Skeletal muscle tissue (tissue), 4 donors: ENCODE results near the gene FREY1. TPM values are rescaled to one million over a fixed set of nuclear protein-coding genes. Genes with fewer than 3 reads are reported as not detected.

Experiments used
- H3K27ac ChIP-seq: one replicate; pipeline ENCODE4 v1.7.0; 2013; ENCODE audit warnings: mild to moderate bottlenecking, low read depth, low read length, inconsistent platforms
- H3K27me3 ChIP-seq, 3 donors: one replicate each; pipeline ENCODE4 v1.7.0; 2013; ENCODE audit warnings: low read length in 3 of 3; ENCODE audit not compliant: control insufficient read depth in 3 of 3, insufficient read depth in 3 of 3
- H3K36me3 ChIP-seq, 3 donors: one replicate each; pipeline ENCODE4 v1.7.0; 2013; ENCODE audit warnings: low read length in 3 of 3; ENCODE audit not compliant: control insufficient read depth in 3 of 3, insufficient read depth in 3 of 3
- H3K4me1 ChIP-seq, 3 donors: one replicate each; pipeline ENCODE4 v1.7.0; 2013; ENCODE audit warnings: low read length in 3 of 3, mild to moderate bottlenecking in 3 of 3; ENCODE audit not compliant: control insufficient read depth in 3 of 3, insufficient read depth in 3 of 3
- H3K4me3 ChIP-seq, 3 donors: one replicate each; pipeline ENCODE4 v1.7.0; 2013; ENCODE audit warnings: low read length in 3 of 3
- H3K9ac ChIP-seq, 3 donors: one replicate each; pipeline ENCODE4 v1.7.0; 2013; ENCODE audit warnings: low read length in 3 of 3, mild to moderate bottlenecking in 3 of 3, moderate library complexity in 2 of 3, low read depth in 1 of 3
- H3K9me3 ChIP-seq, 3 donors: one replicate each; pipeline ENCODE4 v1.7.0; 2013; ENCODE audit warnings: low read length in 3 of 3; ENCODE audit not compliant: control insufficient read depth in 3 of 3
- total RNA-seq: library from RNA; depleted of rRNA; stranded (reverse); fragments of >200 nt; gene quantifications from one replicate; pipeline ENCODE4 v1.2.3, GENCODE V29; 2014
- donor health status: Osteomylitis.

The FREY1 gene
- total RNA-seq, 1 donor from 2014 or later, result 1.6 TPM

DNA sequence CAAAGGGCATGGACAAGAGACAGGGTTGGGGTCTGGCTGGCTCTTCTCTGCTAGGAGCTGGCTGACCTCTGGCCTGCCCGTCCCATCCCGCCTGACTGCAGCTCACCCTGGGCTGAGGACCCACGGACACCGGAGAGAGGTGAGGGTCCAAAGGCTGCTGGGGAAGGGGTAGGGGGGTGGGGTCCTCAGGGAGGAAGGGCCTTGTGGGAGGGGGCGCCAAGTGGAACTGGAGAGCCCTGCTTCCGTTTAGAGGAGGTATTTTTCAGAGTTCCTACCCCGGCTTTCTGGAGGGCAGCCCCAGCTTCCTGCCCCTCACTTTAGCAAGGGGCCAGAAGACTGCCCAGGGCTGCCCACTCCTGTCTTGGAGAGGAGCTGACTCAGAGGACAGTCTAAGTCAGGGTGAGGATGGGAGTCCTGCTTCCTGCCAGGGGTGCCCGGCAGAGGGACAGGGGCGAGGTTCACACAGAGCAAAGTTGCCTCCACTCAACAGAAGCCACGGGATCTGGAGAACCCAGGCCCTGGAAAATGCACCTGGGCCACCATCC lies 22.5 kb upstream of the FREY1 start:
- Histone ChIP-seq H3K4me3 (no peak overlapping the region), H3K36me3 (peaks cover 12 to 23% (median 16%) of the 10 kb centered on the region in 3 donors), H3K4me1 (peaks cover 4 to 14% (median 4%) of the 10 kb centered on the region in 3 donors), H3K27ac (no peak overlapping the region), H3K27me3 (peaks cover 9 to 23% (median 9%) of the 10 kb centered on the region in 3 donors), H3K9ac (no peak overlapping the region), H3K9me3 (no peaks in the 10 kb centered on the region)

- Histone ChIP-seq H3K9me3 (no peaks in the 10 kb centered on the region), H3K36me3 (peaks cover 3 to 15% (median 10%) of the 10 kb centered on the region in 3 donors), H3K4me3 (no peak overlapping the region), H3K27me3 (peaks cover 13 to 30% (median 16%) of the 10 kb centered on the region in 3 donors), H3K27ac (no peak overlapping the region), H3K4me1 (peaks cover 4 to 13% (median 4%) of the 10 kb centered on the region in 3 donors), H3K9ac (no peak overlapping the region)
Measured at GRCh38 chr11:45928535-45929215, 21.6 kb upstream of the FREY1 start.

GRCh38 chr11:45927684-45928413 lies 20.8 kb upstream of the FREY1 start:
- H3K27me3 ChIP-seq, result peaks cover 20 to 37% (median 21%) of the 10 kb centered on the region in 3 donors
- peaks cover 0 to 9% (median 4%) of the 10 kb centered on the region in 3 donors for H3K36me3 ChIP-seq
- no peak overlapping the region for H3K27ac ChIP-seq
- peaks cover 7 to 17% (median 8%) of the 10 kb centered on the region in 3 donors for H3K4me1 ChIP-seq
- H3K4me3 ChIP-seq, result no peak overlapping the region
- no peak overlapping the region for H3K9ac ChIP-seq
- no peaks in the 10 kb centered on the region for H3K9me3 ChIP-seq

- H3K27ac ChIP-seq, result no peak overlapping the region
Measured at GRCh38 chr11:45927332-45927683, 20.2 kb upstream of the FREY1 start.

GRCh38 chr11:45926536-45927331 lies 19.7 kb upstream of the FREY1 start:
- peaks cover 24 to 42% (median 29%) of the 10 kb centered on the region in 3 donors for H3K27me3 ChIP-seq
- H3K27ac ChIP-seq, result no peak overlapping the region
- H3K4me3 ChIP-seq, result no peak overlapping the region
- H3K9me3 ChIP-seq, result no peaks in the 10 kb centered on the region
- peaks cover 0 to 3% (median 0%) of the 10 kb centered on the region in 3 donors for H3K36me3 ChIP-seq
- peaks cover 8 to 17% (median 10%) of the 10 kb centered on the region in 3 donors for H3K4me1 ChIP-seq
- no peak overlapping the region for H3K9ac ChIP-seq

More at GRCh38 chr11:45927332-45927683, 20.2 kb upstream of the FREY1 start:
- no peak overlapping the region for H3K4me3 ChIP-seq
- H3K9ac ChIP-seq, result no peak overlapping the region
- H3K9me3 ChIP-seq, result no peaks in the 10 kb centered on the region
- peaks cover 21 to 42% (median 24%) of the 10 kb centered on the region in 3 donors for H3K27me3 ChIP-seq
- peaks cover 7 to 17% (median 8%) of the 10 kb centered on the region in 3 donors for H3K4me1 ChIP-seq
- peaks cover 0 to 9% (median 4%) of the 10 kb centered on the region in 3 donors for H3K36me3 ChIP-seq

- Histone ChIP-seq H3K9ac (no peak overlapping the region), H3K4me3 (no peak overlapping the region), H3K36me3 (no peaks in the 10 kb centered on the region), H3K27me3 (peaks cover 28 to 42% (median 29%) of the 10 kb centered on the region in 3 donors), H3K9me3 (no peaks in the 10 kb centered on the region), H3K27ac (no peak overlapping the region), H3K4me1 (peaks cover 8 to 14% (median 10%) of the 10 kb centered on the region in 3 donors)
Measured at GRCh38 chr11:45926001-45926401, 18.9 kb upstream of the FREY1 start.

DNA sequence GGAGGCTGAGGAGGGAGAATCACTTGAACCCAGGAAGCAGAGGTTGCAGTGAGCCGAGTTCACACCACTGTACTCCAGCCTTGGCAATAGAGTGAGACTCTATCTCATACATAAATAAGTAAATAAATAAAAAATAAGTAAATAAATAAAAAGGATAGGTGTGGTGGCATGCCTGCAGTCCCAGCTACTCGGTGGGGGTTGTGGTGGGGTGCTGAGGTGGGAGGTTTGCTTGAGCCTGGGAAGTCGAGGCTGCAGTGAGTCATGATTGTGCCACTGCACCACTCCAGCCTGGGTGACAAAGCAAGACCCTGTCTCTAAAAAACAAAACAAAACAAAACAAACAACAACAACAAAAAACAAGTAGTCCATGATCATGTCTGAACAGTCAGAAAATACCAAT lies 18.5 kb upstream of the FREY1 start:
- H3K27ac ChIP-seq, result no peak overlapping the region
- no peak overlapping the region for H3K9ac ChIP-seq
- no peaks in the 10 kb centered on the region for H3K9me3 ChIP-seq
- H3K4me3 ChIP-seq, result no peak overlapping the region
- peaks cover 8 to 10% (median 10%) of the 10 kb centered on the region in 3 donors for H3K4me1 ChIP-seq
- peaks cover 28 to 42% (median 29%) of the 10 kb centered on the region in 3 donors for H3K27me3 ChIP-seq
- no peaks in the 10 kb centered on the region for H3K36me3 ChIP-seq

- H3K9ac ChIP-seq, result no peak overlapping the region
- peaks cover 4 to 11% (median 7%) of the 10 kb centered on the region in 3 donors for H3K4me1 ChIP-seq
- no peaks in the 10 kb centered on the region for H3K36me3 ChIP-seq
- H3K4me3 ChIP-seq, result no peak overlapping the region
- peaks cover 28 to 42% (median 29%) of the 10 kb centered on the region in 3 donors for H3K27me3 ChIP-seq
- H3K27ac ChIP-seq, result no peak overlapping the region
- no peaks in the 10 kb centered on the region for H3K9me3 ChIP-seq
Measured at GRCh38 chr11:45924927-45925326, 17.9 kb upstream of the FREY1 start.

DNA sequence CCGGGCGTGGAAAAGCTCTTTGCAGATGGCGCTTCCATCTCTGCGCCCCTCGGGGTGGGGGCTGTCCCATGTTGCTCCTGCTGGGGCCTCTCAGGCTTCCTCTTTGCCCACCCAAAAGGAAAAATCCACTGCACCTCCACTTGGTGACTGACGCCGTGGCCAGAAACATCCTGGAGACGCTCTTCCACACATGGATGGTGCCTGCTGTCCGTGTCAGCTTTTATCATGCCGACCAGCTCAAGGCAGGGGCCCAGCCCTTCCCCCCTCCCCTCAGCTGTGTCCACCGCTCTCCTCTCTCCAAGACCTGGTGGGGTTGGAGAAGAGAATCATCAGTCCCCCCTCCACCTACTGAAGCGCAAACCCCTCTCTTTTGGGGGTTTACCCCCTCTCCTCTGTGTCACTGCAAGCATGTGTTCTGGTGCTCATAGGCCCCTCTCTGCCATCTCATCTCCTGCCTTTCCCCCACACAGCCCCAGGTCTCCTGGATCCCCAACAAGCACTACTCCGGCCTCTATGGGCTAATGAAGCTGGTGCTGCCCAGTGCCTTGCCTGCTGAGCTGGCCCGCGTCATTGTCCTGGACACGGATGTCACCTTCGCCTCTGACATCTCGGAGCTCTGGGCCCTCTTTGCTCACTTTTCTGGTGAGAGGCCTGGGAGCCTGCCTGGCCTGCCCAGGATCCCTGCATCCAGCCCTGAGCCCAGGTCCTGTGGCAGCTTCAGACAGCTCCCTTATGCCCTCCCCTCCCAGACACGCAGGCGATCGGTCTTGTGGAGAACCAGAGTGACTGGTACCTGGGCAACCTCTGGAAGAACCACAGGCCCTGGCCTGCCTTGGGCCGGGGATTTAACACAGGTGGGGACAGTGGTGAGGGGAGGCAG lies 17.2 kb upstream of the FREY1 start:
- Histone ChIP-seq H3K36me3 (no peaks in the 10 kb centered on the region), H3K27me3 (peaks cover 28 to 42% (median 29%) of the 10 kb centered on the region in 3 donors), H3K4me3 (no peak overlapping the region), H3K27ac (no peak overlapping the region), H3K4me1 (peaks cover 5 to 11% (median 8%) of the 10 kb centered on the region in 3 donors), H3K9ac (no peak overlapping the region), H3K9me3 (no peaks in the 10 kb centered on the region)
